NCI-H2227 (cell line): ENCODE data around the gene DPT.

ENCODE experiments used
- DNase-seq: peaks from one replicate; lab custom pipeline; 2025; ENCODE audit not compliant: unreplicated experiment; lab: John Stamatoyannopoulos, UW

Gene DPT

DNA sequence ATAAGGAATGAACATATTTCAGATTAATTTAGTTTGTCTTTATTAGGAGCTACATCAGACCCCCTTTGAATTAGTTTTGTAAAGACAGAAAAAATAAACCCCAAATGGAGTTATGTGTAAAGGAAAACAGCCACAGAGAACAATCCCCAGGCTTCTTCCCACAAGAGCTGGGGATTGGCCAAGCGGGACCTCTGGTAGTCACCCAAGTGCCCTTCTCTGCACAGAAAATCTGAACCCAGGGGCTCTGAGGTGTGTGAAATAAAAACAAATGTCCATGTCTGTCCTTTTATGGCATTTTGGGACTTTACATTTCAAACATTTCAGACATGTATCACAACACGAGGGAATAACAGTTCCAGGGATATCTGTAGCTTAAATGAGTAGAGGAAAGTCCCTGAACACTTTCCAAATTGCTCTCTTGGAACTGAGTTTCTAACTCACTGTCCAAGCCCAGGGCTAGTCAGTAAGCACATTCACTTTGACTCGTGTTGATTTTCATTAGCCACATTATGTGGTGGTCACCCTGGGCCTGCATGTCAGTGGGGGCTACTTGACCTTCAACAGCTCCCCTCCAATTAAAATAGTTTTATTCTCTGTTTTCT lies 22.5 kb downstream of the DPT start:
- no peak for DNase-seq

DNA sequence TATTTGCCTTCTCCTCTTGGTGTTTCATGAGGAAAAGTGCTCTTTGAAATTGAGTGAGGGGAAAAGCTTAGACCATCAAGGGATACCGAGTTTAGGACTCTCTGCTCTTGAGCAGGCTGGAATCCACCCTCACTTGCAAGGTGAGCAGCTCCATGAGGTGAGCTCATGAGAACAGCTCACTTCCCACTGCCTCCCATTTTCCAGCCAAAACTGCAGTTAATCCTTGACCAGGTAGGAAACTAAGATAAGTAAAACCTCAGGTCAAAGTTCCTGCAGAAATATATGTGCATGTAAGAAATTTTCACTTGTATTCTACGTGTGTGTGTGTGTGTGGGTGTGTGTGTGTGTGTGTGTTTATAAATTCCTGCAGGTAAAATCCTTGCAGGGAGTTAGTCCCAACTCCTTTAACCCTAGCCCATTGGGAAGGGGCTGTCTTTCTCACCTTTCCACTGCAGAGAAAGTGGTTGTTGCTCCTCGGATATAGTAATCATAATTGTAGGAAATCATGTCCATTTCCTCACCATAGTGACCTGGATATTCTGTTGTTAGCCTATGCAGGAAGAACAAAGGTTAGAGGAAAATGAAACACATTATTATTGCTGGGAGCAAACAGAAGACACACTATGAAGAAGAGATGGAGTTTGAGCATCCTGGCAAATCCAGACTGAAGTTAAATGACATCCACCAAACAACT lies 28.3 kb downstream of the DPT start:
- no peak for DNase-seq

DNA sequence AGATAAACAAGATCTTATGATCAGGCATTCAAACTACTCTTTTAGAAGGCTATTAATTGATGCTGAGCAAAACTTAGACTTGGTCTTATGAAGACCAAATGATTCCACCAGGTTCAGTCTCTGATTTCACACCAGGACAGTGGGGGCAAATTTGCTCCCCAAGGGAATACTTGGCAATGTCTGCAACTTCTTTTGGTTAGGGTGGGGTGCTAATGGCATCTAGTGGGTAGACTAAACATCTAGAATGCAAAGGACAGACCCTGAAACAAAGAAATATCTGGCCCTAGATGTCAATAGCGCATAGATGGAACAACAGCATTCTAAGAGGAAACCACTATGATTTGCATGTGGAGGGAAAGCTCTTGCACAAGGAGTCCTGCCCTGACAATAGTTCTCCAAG lies 30.6 kb downstream of the DPT start:
- DNase-seq = no peak

DNA sequence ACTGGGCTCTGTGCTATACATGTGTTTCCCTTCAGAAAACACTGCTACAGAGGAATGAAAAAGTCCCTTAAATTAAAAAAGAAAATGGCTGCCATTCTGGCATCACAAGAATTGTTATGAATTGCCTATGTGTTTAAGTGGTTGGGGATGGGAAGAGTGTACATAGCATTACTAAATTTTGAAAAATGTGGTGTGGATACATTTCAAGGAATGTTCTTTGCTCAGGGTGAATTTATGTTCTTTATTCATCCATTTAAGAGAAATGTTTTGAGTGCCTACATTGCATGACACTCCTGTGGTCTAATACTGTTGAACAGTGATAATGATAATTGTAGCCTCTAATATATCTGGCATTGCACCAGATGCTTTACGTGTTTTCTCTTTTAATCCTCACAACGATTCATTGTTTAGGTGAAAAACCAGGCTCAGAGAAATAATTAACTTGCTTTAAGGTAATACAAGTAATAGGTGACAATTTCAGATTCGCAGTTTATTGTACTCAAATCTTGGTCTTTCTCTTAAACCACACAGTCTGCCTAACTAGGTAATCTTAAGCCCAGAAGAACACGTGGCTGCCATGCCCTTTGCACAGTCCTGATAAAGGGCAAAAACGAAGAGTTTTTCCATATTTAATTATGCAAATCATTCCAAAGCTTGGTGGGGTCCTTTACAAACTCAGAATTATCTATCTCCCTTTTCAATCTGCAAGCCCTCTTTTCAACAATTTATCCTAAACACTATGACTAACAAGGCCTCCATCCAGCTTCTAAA lies 31.5 kb downstream of the DPT start:
- no peak for DNase-seq

DNA sequence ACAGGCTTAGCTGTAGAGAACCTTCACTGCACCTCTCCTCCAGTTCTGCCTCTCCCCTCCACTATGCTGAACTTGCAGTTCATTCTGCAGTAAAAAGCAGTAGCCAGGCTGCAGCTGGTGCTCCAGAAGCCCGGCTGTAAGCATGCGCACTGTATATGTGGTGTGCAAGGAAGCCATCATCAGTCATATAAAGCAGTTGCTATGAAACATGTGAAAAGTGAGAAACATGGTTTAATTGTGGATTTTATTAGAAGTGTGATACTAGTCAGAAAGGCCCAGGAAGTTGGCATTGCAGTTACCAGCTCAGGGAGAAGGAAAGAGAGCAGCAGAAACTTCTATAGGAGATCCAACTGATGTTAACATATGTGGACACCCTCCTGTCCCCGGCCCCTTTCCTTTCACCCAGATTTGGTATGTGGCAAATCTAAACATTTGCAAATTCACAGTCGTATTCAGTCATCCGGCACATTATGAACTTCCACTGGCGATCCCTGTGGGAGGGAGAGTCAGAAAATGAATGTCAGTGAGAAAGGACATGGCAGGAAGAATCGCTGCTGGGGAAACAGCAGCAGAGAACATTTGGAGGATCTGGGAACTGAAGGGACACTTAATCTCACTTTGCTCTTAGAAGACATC lies 32.8 kb downstream of the DPT start:
- DNase-seq = no peak

DNA sequence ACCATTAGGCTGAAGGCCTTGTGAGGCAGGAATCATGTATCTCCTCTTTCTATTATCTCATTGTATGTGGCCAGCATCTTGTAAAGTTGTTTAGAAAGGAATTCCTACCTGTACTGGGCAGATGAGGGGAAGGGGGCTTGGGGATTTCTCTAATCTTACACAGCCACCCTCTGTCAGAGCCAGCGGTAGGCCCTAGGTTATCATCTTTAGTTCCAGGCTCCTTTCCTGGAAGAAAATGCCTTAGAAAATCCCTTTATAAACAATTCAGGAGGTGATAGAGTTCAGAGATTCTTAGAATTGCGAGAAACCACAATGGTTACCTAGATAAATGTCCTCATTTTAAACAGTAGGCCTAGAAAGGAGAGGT lies 35.2 kb downstream of the DPT start:
- no peak for DNase-seq

DNA sequence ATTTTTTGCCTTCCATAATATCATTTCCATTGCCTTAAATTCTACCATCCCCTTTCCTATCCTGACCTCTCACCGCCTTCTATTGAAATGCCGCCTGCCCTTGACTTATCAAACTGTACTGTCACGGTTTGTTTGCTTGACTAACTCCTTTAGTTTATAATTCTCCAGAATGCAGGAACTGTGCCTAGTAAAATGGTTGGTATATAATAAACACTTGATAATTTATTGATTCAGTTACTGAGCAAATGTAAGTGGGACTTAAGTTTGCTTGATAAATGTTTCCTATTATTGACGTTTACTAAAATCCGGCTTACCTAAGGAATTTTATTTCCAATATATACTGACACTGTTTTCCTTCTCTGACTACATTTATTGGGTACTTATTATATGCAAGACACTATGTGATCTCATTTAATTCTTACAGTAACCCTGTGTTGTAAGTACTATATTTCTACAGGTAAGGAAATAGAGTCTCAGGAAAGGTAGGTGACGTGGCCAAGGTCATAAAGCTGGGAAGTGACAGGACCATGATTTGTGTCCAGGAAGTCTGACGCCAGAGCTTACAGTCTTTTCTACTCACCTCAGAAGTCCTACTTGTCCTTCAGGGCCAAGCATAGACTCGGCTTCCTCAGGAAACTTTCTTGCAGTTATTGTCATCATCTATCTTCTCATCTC lies 35.7 kb downstream of the DPT start:
- DNase-seq = no peak

DNA sequence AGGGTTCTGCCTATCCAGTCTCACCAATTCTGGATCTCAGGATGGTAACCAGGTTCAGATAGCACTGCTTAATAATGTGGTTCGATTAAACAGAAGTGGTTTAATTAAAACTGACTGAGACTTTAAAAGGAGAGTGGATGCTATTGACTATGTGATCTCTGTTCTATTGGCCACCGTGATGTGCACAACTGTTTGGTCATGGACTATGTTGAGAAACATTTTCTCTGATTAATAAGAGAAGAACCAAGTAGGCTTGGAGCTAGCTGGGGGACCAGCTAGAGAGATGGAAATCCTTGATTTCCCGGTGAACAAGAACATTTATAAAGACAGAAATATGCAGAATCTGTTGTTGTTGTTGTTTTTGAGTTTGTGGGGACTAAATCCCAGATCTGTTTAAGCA lies 36.5 kb downstream of the DPT start:
- DNase-seq = no peak

DNA sequence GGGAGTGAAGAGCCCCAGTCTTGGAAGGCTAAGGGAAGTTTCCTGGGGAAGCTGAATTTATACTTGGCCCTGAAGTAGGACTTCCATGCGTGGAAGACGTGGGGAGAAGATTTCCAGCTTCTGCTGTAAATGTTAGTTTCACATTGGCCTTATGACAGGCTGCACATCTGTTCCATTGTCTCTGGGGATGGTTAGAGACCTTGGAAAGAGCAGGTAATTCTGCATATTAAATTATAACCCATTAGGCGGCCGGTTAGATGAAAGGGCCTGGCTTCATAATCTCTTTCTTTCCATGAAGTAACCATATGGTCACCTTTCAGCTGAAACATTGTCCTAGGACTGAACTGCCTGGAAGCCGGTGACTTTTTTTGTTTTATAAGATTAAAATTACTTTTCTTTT lies 37.5 kb downstream of the DPT start:
- no peak for DNase-seq

DNA sequence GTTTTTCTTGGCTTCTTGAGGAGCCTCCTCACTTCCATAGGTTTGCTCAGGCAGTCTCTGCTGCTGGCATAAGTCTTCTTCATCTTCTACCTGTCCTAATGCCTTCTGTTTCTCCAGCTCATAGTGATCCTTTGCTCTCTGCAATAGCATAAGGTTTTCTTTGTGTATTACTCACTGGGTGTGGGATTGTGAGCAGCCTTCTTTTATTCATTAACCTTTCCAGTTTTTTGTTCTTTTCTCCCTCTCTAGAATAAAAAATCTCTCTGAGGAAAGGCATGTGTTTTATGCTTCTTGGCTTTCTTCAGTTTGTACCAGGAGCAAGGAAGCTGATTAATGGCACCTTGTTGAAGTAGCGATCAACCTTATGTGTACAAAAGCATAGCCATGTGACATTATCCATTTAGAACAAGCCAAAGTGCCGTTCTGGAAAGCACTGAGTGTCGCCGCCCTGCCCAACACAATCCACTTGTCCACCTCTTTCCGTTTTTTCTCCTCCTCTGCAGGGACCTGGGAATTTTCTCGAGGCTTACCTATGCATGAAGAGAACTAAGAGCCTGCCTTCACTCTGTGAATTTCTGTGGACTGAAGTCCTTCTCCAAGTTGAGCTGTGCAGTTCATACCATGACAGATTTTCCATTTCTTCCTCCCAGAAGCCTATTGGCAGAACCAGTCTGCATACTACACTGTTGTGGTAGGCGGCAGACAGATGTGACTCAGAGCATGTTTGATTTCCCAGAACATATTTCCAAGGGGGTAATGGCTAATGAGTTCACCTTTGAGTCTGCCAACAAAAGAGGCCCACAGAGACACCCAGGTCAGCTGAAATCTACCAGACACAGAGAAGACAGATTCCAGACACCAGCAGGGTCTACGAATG lies 39.0 kb downstream of the DPT start:
- no peak for DNase-seq

DNA sequence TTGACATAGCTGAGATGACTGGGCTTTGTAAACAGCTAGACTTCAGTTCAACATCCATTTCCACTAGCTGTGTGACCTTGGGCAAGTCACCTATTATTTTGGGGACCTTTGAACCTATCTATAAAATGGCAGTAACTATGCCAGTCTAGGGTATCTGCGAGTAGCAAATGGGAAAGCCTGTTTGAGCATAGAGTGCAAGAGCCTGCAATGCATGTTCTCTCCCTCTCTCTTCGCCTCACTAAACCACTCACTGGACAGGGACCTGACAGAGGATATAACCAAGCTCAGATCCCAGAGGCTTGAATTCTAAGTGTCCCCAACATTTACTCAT lies 39.7 kb downstream of the DPT start:
- DNase-seq = no peak

DNA sequence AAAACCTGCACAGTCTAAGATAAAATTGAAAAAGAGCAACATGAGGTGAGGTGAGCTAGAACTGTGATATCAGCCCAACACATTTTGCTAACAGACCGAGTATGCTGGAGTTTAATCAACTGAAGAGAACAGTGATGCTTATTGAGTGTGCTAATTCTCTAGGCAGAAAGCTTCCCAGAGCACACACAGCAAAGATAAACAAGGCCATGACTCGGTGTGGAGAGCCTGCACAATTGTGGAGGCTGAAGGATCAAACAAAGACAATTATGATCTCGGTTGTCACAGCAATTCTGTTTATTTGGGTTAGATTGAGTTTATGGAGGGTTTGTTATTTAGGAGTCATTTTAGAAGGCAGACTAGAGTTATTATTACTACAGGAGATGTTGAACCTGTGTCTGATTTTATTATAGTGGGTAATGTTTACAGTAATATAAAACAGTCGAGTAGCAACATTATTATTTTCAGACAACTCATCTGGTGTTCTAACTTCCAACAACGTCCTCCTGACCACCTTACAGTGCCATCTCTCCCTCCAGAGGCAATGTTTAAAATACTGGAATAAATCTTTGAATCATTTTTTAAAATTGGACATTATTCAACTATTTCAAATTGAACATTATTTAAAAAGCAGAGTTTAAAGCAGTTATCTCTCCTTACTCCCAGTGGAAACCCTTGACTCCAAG lies 40.2 kb downstream of the DPT start:
- DNase-seq = peak; percentile 23

DNA sequence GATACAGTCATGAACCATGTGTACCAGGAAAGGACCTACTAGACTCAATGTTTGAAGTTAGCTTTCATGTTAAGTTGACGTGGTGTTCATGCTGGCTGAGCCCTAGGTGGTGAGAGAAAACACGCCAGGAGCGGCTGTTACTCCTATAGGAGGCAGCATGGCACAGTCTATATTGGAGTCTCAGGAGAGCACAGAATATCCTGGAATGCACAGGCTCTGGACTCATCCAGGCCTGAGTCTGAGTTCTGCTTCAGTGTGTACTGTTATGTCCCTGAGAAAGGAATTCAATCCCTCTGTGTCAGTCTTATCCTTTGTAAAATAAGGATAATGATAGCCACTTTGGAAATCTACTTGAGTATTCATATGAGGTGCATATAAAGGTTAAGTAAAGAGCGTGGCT lies 41.2 kb downstream of the DPT start:
- no peak for DNase-seq

DNA sequence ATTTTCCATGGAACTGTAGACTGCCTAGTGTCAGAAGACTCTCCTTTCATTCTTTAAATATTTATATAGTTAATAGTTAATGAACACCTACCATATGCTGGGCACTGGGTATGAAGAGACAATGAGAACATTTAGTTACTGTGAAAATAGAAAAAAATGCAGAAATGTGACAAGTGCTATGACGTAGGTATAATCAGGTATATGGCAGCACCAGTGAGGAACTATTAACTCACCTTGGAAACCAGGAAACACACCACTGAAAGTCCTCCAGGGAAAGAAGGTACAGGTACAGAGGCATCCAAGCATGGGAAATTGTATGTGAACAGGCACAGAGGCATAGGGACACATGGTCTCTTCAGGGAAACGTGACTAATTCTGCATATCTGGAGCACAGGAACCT lies 42.3 kb downstream of the DPT start:
- no peak for DNase-seq

DNA sequence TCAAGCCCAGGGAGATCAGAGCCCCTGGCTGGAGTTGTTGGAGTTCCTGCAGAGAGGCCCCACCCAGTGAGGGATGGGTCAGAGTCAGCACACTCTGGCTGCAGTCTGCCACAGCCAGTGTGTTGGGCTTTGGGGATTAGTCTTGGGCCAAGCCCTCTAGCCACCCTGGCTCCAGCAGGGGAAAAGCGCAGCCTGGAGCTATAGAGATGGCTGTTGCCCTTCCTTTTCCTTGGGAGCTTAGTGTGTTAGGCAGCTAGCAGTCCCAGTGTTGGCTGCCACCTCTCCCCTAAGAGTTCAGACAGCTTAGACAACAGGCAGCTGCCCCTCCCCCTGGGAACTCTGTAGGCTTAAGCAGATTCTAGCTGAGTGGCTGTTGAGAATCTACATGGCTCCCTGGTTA lies 45.1 kb downstream of the DPT start:
- no peak for DNase-seq

DNA sequence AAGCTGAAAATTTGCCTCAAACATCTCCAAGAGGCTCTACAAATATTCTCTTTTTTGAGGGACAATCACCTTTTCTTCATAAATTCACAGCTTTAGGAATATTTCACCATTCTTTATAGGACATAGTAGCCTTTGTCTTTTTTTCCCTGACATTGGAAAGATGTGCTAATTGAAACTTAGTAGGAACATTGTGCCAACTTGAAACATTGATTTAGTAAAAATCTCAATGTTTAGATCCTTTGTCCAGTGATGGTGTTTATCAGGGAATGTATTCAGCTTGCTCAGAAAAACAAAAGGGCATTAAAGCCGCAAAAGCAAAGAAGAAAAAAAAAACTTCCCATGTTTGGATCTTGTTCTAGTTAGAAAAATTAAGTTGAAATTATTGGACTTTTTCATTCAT lies 52.1 kb downstream of the DPT start:
- DNase-seq = no peak

DNA sequence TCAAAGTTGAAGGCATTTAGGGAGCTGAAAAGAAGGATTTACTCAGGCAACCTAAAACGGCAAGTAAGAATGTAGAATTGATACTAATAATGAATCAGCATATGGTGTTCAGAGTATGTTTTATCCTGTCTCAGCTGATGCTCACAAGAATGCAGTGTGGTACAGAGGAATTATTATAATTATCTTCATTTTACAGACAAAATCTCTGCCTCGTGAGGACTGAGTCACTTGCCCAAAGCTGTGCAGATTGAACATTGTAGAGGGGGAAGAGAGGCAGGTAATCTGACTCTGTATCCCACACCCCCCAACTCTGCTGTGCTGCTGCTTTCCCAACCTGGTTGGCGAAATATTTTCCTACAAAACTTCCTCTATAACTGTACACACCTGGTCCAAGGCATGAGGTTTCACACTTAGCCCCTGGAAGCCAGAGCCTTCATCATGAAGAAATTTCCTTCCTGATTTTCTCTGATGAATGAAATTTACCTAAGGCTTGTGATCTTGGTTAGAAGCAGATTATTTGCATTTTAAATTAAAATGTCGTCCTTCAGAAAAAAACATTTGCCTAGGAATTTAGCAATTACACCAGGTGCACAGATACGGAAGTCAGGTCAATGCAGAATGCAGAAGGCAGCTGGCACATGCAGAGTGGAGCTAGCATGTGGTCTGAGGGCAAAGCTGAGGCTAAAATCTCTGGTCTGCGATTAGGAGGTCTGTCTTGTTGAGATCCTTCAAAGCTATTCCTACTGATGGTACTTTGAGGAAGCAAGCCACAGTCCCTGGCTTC lies 52.8 kb downstream of the DPT start:
- no peak for DNase-seq

DNA sequence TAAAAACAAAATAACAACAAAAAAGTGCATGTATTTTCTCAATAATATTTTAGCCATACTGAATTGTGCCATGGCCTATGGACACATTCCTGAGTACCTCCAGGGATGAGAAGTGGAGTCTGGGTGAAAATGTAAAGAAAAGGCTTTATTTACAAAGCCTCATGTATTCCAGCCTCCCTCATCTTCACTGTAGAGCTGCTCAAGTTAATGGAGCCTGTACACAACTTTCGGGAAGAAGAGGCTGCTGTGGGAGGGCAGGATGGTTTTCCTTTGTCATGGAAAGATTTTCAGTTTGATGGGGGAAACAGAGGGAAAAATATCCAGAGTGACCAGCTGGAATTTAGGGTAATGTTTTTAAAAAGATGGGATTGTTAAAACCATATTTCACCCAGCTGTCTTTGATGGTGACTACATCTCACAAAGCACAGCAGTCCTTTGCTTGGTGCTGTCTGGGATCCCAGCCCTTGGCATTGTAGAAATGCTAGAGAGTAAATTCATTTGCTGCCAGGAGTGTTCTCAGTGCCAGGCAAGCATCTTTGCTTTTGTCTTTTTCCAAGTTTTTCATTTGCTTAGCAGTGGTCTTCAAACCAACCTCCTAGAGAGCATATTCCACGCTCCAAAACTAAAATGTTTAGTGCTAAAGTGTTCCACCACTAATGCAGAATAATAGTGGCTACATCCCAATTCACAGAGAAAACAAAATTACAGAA lies 54.9 kb downstream of the DPT start:
- no peak for DNase-seq

DNA sequence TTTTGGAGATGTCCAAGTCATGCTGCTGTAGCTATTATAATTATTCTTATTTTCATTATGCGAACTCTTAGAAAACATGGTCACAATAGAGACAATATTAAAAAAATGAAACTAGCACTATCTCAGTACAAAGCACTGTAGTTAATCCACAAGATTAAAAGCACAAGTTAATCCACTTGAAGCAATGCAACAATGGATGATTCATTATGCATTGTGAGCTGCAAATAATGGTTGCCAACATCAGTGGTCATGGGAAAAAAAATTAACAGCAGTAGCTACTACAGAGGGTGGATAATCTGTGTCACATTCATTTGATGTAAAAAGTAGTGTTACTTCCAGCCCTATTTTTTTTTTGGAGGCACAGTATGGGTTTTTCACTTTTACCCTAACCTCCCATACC lies 56.7 kb downstream of the DPT start:
- DNase-seq = no peak
